GM06990 (cell line): ENCODE data around the gene SHD.

Experiments
- DNase-seq: peaks from one replicate; pipeline ENCODE4 v3.0.0-alpha.2; 2011; ENCODE audit not compliant: insufficient read length; ENCODE audit errors: extremely low read depth
- H3K27me3 ChIP-seq: replicated peaks from 2 replicates; pipeline ENCODE4 v1.6.0; 2011; ENCODE audit warnings: low read length; ENCODE audit not compliant: control insufficient read depth, insufficient read depth
- H3K36me3 ChIP-seq: 2 replicates; pipeline ENCODE4 v1.5.1; 2011; ENCODE audit warnings: low read length; ENCODE audit not compliant: control insufficient read depth, insufficient read depth
- H3K4me3 ChIP-seq: replicated peaks from 2 replicates; pipeline ENCODE4 v1.5.1; 2011; ENCODE audit warnings: low read depth, mild to moderate bottlenecking, control low read depth, low read length
- CTCF ChIP-seq: IDR thresholded peaks from 2 replicates; pipeline ENCODE4 v1.5.1; 2011; ENCODE audit warnings: low read length, control low read depth, mild to moderate bottlenecking, inconsistent platforms; ENCODE audit not compliant: insufficient read depth, poor library complexity, severe bottlenecking

The SHD gene

GRCh38 chr19:4305659-4306058 is 26.6 kb downstream of the SHD start:
- Histone ChIP-seq H3K27me3 (no peaks in the 10 kb centered on the region), H3K36me3 (no peaks in the 10 kb centered on the region), H3K4me3 (no peak overlapping the region)
- TF ChIP-seq CTCF, result no peak
- DNase-seq, result no peak

- no peak for DNase-seq
- Histone ChIP-seq H3K4me3 (no peak overlapping the region), H3K36me3 (no peaks in the 10 kb centered on the region), H3K27me3 (no peaks in the 10 kb centered on the region)
- TF ChIP-seq CTCF, result no peak
Measured at GRCh38 chr19:4310247-4311121, 31.4 kb downstream of the SHD start.

DNA sequence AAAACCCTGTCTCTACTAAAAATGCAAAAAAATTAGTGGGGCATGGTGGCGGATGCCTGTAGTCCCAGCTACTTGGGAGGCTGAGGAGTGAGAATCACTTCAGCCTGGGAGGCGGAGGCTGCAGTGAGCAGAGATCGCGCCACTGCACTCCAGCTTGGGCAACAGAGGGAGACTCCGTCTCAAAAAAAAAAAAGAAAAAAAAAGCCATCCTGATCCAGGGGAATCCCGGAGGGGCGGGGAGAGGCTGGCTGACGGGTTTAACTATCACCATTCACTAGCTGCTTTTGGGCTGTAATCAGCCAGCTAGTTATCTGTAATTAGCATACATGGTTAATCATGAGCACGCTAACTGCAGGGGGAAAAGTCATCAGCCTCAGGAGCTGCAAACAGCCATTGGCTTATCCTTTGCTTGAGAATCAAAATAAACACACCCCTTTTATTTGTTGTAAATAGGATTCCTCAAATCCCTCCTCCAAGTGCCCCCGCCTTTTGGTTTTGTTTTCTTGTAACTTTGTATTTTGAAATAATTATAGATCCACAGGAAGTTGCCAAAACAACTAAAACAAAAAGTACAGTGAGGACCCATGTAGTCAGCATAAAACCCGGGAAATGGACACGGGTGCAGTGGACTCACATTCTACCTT is 34.9 kb downstream of the SHD start:
- no peak for TF ChIP-seq CTCF
- H3K4me3 ChIP-seq, result no peak overlapping the region
- no peaks in the 10 kb centered on the region for H3K36me3 ChIP-seq
- DNase-seq, result no peak
- no peaks in the 10 kb centered on the region for H3K27me3 ChIP-seq

GRCh38 chr19:4316956-4317355 is 37.9 kb downstream of the SHD start:
- H3K36me3 ChIP-seq, result no peaks in the 10 kb centered on the region
- DNase-seq, result no peak
- no peaks in the 10 kb centered on the region for H3K27me3 ChIP-seq
- H3K4me3 ChIP-seq, result no peak overlapping the region
- TF ChIP-seq CTCF, result no peak

DNA sequence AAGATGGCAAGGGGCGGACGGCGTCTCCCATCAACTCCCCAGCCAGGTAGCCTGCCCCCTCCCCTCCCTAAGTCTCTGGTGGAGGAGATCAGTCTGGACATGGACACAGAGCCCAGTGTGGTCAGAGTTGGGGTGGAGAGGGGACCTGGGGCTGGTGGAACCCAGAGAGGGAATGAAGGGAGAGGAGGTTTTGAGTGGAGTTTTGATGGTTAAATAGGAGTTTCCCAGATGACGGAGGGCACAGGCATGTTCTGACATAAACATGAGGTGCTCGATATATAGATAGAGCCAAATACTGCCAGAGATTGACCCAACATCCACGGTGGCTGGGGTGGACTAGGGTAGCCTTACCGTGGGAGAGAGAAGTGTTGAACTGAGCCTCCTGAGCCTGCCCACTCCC is 39.4 kb downstream of the SHD start:
- TF ChIP-seq CTCF, result no peak
- Histone ChIP-seq H3K27me3 (no peaks in the 10 kb centered on the region), H3K4me3 (no peak overlapping the region), H3K36me3 (no peaks in the 10 kb centered on the region)
- no peak for DNase-seq
